SK-N-SH (cell line): ENCODE measurements around the gene PRSS56. TPM values are rescaled to one million over a fixed set of nuclear protein-coding genes. Genes with fewer than 3 reads are reported as not detected.
A peak's percentile ranks its signal among the peaks of the same experiment; 100 is the strongest.

Experiments used
- CTCF ChIA-PET: fragments of 300-600, 350-600 bp; formaldehyde crosslinking; extraction: SDS; loops from one replicate; lab custom pipeline; 2021; lab: Yijun Ruan, JAX
- POLR2A ChIA-PET: fragments of 350-600 bp; sonication (Branson Sonifier 250); formaldehyde crosslinking; extraction: SDS; loops from one replicate; lab custom pipeline; 2020; ENCODE audit warnings: antibody characterized with exemption, inconsistent platforms; lab: Yijun Ruan, JAX
- DNase-seq: peaks from one replicate; pipeline ENCODE4 v3.0.0; 2012
- H2AFZ ChIP-seq: fragments of 200-600 bp; sonication (generic); 2 replicates; pipeline ENCODE4 v1.8.1; 2016; ENCODE audit warnings: antibody characterized with exemption, mild to moderate bottlenecking, low read depth
- H3F3A ChIP-seq: fragments of 200-600 bp; sonication (generic); replicated peaks from 2 replicates; pipeline ENCODE3; 2016; ENCODE audit warnings: antibody characterized with exemption, mild to moderate bottlenecking; ENCODE audit not compliant: insufficient read depth
- H3K27ac ChIP-seq, 2 experiments: fragments of 200-500 bp in 1 of 2; fragments of 200-600 bp in 1 of 2; sonication (Bioruptor generic) in 1 of 2; sonication (generic), shearing (Covaris generic) in 1 of 2; 2 replicates each; pipeline versions ENCODE4 v1.5.1 to v1.6.1; 2014 to 2016; ENCODE audit warnings: low read depth in 2 of 2, inconsistent platforms in 1 of 2, low read length in 1 of 2, mild to moderate bottlenecking in 1 of 2, mixed read lengths in 1 of 2
- H3K27me3 ChIP-seq: fragments of 200-600 bp; sonication (generic), shearing (Covaris generic); 2 replicates; pipeline ENCODE4 v1.6.1; 2016; ENCODE audit warnings: mixed run types; ENCODE audit not compliant: insufficient read depth
- H3K36me3 ChIP-seq, 2 experiments: fragments of 200-500 bp in 1 of 2; fragments of 200-600 bp in 1 of 2; sonication (Bioruptor generic) in 1 of 2; sonication (generic) in 1 of 2; replicated peaks in 1 of 2; 2 replicates each; pipeline versions ENCODE3 to v1.5.1; 2014 to 2016; ENCODE audit warnings: low read length in 1 of 2, mild to moderate bottlenecking in 1 of 2; ENCODE audit not compliant: insufficient read depth in 2 of 2, control insufficient read depth in 1 of 2
- H3K4me1 ChIP-seq, 2 experiments: fragments of 200-500 bp in 1 of 2; fragments of 200-600 bp in 1 of 2; sonication (Bioruptor generic) in 1 of 2; sonication (generic), shearing (Covaris generic) in 1 of 2; 2 replicates each; pipeline versions ENCODE4 v1.5.1 to v1.6.1; 2014 to 2016; ENCODE audit warnings: low read depth in 1 of 2, low read length in 1 of 2, mixed run types in 1 of 2; ENCODE audit not compliant: insufficient read depth in 2 of 2, control insufficient read depth in 1 of 2
- H3K4me2 ChIP-seq: fragments of 200-600 bp; sonication (generic), shearing (Covaris generic); 2 replicates; pipeline ENCODE4 v1.6.1; 2017; ENCODE audit warnings: mixed run types
- H3K4me3 ChIP-seq, 2 experiments: fragments of 200-500 bp in 1 of 2; fragments of 200-600 bp in 1 of 2; sonication (Bioruptor generic) in 1 of 2; sonication (generic), shearing (Covaris generic) in 1 of 2; 2 replicates each; pipeline versions ENCODE4 v1.5.1 to v1.8.1; 2014 to 2016; ENCODE audit warnings: low read depth in 2 of 2, inconsistent platforms in 1 of 2, low read length in 1 of 2, mild to moderate bottlenecking in 1 of 2, mixed read lengths in 1 of 2, moderate library complexity in 1 of 2
- H3K79me2 ChIP-seq: fragments of 200-600 bp; sonication (generic); 2 replicates; pipeline ENCODE4 v1.8.1; 2017; ENCODE audit warnings: mild to moderate bottlenecking; ENCODE audit not compliant: insufficient read depth
- H3K9ac ChIP-seq: fragments of 200-600 bp; sonication (generic); 2 replicates; pipeline ENCODE4 v1.6.1; 2017; ENCODE audit warnings: mixed run types
- H3K9me2 ChIP-seq: fragments of 200-600 bp; sonication (generic); 2 replicates; pipeline ENCODE4 v1.6.1; 2017; ENCODE audit warnings: mixed run types
- H3K9me3 ChIP-seq: fragments of 200-600 bp; sonication (generic); 2 replicates; pipeline ENCODE4 v1.6.1; 2017; ENCODE audit warnings: mixed run types, mild to moderate bottlenecking, moderate library complexity
- H4K20me1 ChIP-seq: fragments of 200-600 bp; sonication (generic); 2 replicates; pipeline ENCODE4 v1.6.1; 2017; ENCODE audit warnings: mild to moderate bottlenecking, mixed run types; ENCODE audit not compliant: insufficient read depth
- FOSL2 ChIP-seq: IDR thresholded peaks from 2 replicates; pipeline ENCODE4 v1.4.0; 2012; ENCODE audit warnings: low read depth, mild to moderate bottlenecking, moderate library complexity, borderline replicate concordance
- GATA2 ChIP-seq: sonication (generic); formaldehyde crosslinking; IDR thresholded peaks from 2 replicates; pipeline ENCODE4 v1.5.0; 2020; ENCODE audit warnings: mild to moderate bottlenecking, missing genetic modification reagents
- MAX ChIP-seq: IDR thresholded peaks from 2 replicates; pipeline ENCODE4 v1.4.0; 2012; ENCODE audit warnings: low read depth
- MXI1 ChIP-seq: IDR thresholded peaks from 2 replicates; pipeline ENCODE4 v1.6.1; 2012; ENCODE audit warnings: mild to moderate bottlenecking, low read depth, low read length, improper control_type of control experiment
- NRF1 ChIP-seq: IDR thresholded peaks from 2 replicates; pipeline ENCODE4 v1.6.1; 2012; ENCODE audit warnings: low read depth, mild to moderate bottlenecking, low read length
- PBX3 ChIP-seq: IDR thresholded peaks from 2 replicates; pipeline ENCODE4; 2012
- REST ChIP-seq: IDR thresholded peaks from 2 replicates; pipeline ENCODE4 v1.6.1; 2012; ENCODE audit warnings: mild to moderate bottlenecking, low read depth, low read length, moderate library complexity
- RFX5 ChIP-seq: IDR thresholded peaks from 2 replicates; pipeline ENCODE4 v1.6.1; 2012; ENCODE audit warnings: mild to moderate bottlenecking, improper control_type of control experiment, low read length
- RXRA ChIP-seq: IDR thresholded peaks from 2 replicates; pipeline ENCODE4 v1.4.0; 2012; ENCODE audit warnings: low read depth, mild to moderate bottlenecking, borderline replicate concordance
- TAF1 ChIP-seq: IDR thresholded peaks from 2 replicates; pipeline ENCODE4 v1.6.1; 2012; ENCODE audit warnings: low read depth, mild to moderate bottlenecking, low read length, moderate library complexity, borderline replicate concordance
- TCF12 ChIP-seq: IDR thresholded peaks from 2 replicates; pipeline ENCODE4 v1.4.0; 2012
- USF2 ChIP-seq: fragments of 150-350 bp; IDR thresholded peaks from 2 replicates; pipeline ENCODE4 v1.6.1; 2017; ENCODE audit warnings: antibody characterized with exemption, low read length, low read depth, borderline replicate concordance
- ZBTB33 ChIP-seq: IDR thresholded peaks from 2 replicates; pipeline ENCODE4 v1.4.0; 2012; ENCODE audit warnings: low read depth, borderline replicate concordance
- WGBS: methylation state at CpG from one replicate; pipeline ENCODE4 v1.1.6; 2017; ENCODE audit warnings: low lambda C conversion rate; 5-methylcytosine and 5-hydroxymethylcytosine counted together
- polyA plus RNA-seq, 3 experiments: library from polyadenylated mRNA; depleted of rRNA; stranded (reverse); fragments of >200 nt; gene quantifications; 2 replicates each; pipeline ENCODE4 v1.2.3, GENCODE V29; 2012

PRSS56 gene
- polyA plus RNA-seq, 1 of the 3 experiments (the other 2 are of a cell fraction) = not detected

GRCh38 chr2:232529806-232530547 lies 9.8 kb downstream of the PRSS56 start:
- ChIA-PET CTCF (interaction anchor here (5.4 kb wide), 1 partner anchor 8 kb away, joined by 32 read pairs; the partner anchor contains the start of gene PRSS56), POLR2A (no interaction called here)
- no peaks in the 10 kb centered on the region for H3K27me3 ChIP-seq
- no peaks in the 10 kb centered on the region for H3K36me3 ChIP-seq
- no peaks in the 10 kb centered on the region for H3K9me3 ChIP-seq
- H3K9me2 ChIP-seq = no peaks in the 10 kb centered on the region
- H3K4me3 ChIP-seq = no peak overlapping the region
- H3K79me2 ChIP-seq = no peaks in the 10 kb centered on the region
- H2AFZ ChIP-seq = no peak overlapping the region
- 66% methylated on average over 15 of the region's 17 CpGs for WGBS
- no peak overlapping the region for H3K4me2 ChIP-seq
- peak; percentile 12 for DNase-seq
- H3K9ac ChIP-seq = no peak overlapping the region
- no peaks in the 10 kb centered on the region for H3F3A ChIP-seq
- TF ChIP-seq USF2 (no peak), FOSL2 (no peak), MAX (no peak)
- H3K4me1 ChIP-seq = peaks cover 0 to 11% of the 10 kb centered on the region in 2 experiments; a peak in 1 of 4 replicates
- no peak overlapping the region for H3K27ac ChIP-seq
- no peaks in the 10 kb centered on the region for H4K20me1 ChIP-seq

GRCh38 chr2:232530626-232531260 lies 10.6 kb downstream of the PRSS56 start:
- Histone ChIP-seq H3K27me3 (no peaks in the 10 kb centered on the region), H3K9ac (no peak overlapping the region), H4K20me1 (no peaks in the 10 kb centered on the region), H3K4me1 (peaks cover 0 to 5% of the 10 kb centered on the region in 2 experiments; a peak in 1 of 4 replicates)
- DNase-seq = peak; percentile 21
- WGBS = 69% methylated on average over 9 of the region's 9 CpGs
- no peak for TF ChIP-seq TAF1
- no peak for TF ChIP-seq MXI1
- no peak for TF ChIP-seq GATA2 (CRISPR knock-in tag)
- TF ChIP-seq RXRA = no peak
- TF ChIP-seq TCF12 = no peak
- no peak for TF ChIP-seq NRF1
- no peak for TF ChIP-seq REST
- no peak for TF ChIP-seq RFX5
- TF ChIP-seq PBX3 = no peak
- no peak for TF ChIP-seq ZBTB33
- TF ChIP-seq, all 33 proteins: peak for 0
- Histone ChIP-seq H3K9me2 (no peaks in the 10 kb centered on the region), H3K4me3 (no peak overlapping the region), H3K4me2 (no peak overlapping the region), H3K79me2 (no peaks in the 10 kb centered on the region), H3F3A (no peaks in the 10 kb centered on the region), H2AFZ (no peak overlapping the region), H3K36me3 (no peaks in the 10 kb centered on the region), H3K9me3 (no peaks in the 10 kb centered on the region), H3K27ac (no peak overlapping the region)
- POLR2A ChIA-PET = no interaction called here
- CTCF ChIA-PET = interaction anchor here (1.9 to 5.4 kb wide), 2 partner anchors 9 to 12 kb away, joined by 4 to 32 read pairs; partner anchors contain the start of gene PRSS56
